ENCODE measurements around the gene ACP2. TPM values are rescaled to one million over a fixed set of nuclear protein-coding genes. Genes with fewer than 3 reads are reported as not detected.

The ACP2 gene
- total RNA-seq, 2 experiments from 2014 or later: 16.8 to 17.2 TPM

DNA sequence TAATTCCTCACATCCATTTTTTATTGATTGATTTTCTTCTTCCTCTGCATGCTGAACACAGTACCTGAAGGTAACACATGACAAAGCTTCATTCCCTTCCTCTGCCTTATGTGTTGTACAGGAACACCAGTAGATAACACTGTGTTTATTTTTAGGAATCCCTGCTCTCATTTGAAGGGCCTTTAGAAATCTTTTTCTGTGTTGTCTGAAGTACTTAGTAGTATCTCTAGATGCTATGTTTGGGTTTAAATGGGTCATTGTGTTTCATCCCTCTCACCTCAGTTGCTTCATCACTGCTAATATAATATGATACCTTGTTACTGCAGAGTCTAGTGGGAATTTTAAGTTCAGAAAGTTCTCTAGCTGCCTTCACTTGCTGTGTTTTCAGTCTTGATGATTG, 31.5 kb upstream of the ACP2 start:
- Histone ChIP-seq H3K4me3 (ENCODE audit: low read length) (no peak overlapping the region), H3K4me1 (ENCODE audit: insufficient read depth, low read length) (no peaks in the 10 kb centered on the region), H3K27me3 (ENCODE audit: control insufficient read depth in 1 of 2, insufficient read depth in 2 of 2, low read length in 2 of 2) (no peaks in the 10 kb centered on the region), H3K9me3 (ENCODE audit: control insufficient read depth in 1 of 2, insufficient read depth in 1 of 2, low read length in 2 of 2) (no peaks in the 10 kb centered on the region), H3K36me3 (ENCODE audit: insufficient read depth, low read length) (peaks cover 93% of the 10 kb centered on the region), H3K27ac (ENCODE audit: low read depth in 1 of 2, low read length in 2 of 2) (no peak overlapping the region)
- Mint-ChIP-seq H3K4me3 (no peak overlapping the region), H3K4me1 (ENCODE audit: low read depth) (peaks cover 4% of the 10 kb centered on the region), H3K36me3 (ENCODE audit: low read depth) (peaks cover 97% of the 10 kb centered on the region), H3K27ac (no peak overlapping the region), H3K27me3 (no peaks in the 10 kb centered on the region), H3K9me3 (no peaks in the 10 kb centered on the region)
- no peak for ATAC-seq (ENCODE audit: poor library complexity)
- no peak for DNase-seq
- intact Hi-C loops (cut with DNase I, micrococcal nuclease): no loop called here
- CTCF ChIA-PET: no interaction called here
- POLR2A ChIA-PET: no interaction called here
- TF ChIP-seq, protein P1, sequence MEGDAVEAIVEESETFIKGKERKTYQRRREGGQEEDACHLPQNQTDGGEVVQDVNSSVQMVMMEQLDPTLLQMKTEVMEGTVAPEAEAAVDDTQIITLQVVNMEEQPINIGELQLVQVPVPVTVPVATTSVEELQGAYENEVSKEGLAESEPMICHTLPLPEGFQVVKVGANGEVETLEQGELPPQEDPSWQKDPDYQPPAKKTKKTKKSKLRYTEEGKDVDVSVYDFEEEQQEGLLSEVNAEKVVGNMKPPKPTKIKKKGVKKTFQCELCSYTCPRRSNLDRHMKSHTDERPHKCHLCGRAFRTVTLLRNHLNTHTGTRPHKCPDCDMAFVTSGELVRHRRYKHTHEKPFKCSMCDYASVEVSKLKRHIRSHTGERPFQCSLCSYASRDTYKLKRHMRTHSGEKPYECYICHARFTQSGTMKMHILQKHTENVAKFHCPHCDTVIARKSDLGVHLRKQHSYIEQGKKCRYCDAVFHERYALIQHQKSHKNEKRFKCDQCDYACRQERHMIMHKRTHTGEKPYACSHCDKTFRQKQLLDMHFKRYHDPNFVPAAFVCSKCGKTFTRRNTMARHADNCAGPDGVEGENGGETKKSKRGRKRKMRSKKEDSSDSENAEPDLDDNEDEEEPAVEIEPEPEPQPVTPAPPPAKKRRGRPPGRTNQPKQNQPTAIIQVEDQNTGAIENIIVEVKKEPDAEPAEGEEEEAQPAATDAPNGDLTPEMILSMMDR (IDR thresholded peaks at IDR 0.05): no peak

DNA sequence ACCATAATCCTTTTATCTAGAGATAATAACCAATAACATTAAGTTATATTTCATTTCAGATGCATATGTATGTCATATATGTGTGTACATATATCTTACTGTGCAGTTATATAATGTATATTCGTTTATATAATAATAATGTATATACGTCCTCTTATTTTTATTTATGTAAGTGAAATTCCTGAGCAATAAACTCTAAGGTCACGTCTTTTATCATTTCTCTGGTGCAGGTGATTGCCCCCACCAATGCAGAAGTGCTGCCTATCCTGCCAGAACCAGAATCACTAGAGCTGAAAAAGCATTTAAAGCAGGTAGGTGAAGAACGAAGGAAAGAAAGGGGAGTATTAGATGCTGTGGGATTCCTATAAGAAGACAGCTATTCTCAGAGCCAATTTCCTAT, 30.2 kb upstream of the ACP2 start:
- ATAC-seq (ENCODE audit: poor library complexity): no peak
- Histone ChIP-seq H3K36me3 (ENCODE audit: insufficient read depth, low read length) (peaks cover 93% of the 10 kb centered on the region), H3K27me3 (ENCODE audit: control insufficient read depth in 1 of 2, insufficient read depth in 2 of 2, low read length in 2 of 2) (no peaks in the 10 kb centered on the region), H3K27ac (ENCODE audit: low read depth in 1 of 2, low read length in 2 of 2) (no peak overlapping the region), H3K4me1 (ENCODE audit: insufficient read depth, low read length) (no peaks in the 10 kb centered on the region), H3K9me3 (ENCODE audit: control insufficient read depth in 1 of 2, insufficient read depth in 1 of 2, low read length in 2 of 2) (no peaks in the 10 kb centered on the region), H3K4me3 (ENCODE audit: low read length) (no peak overlapping the region)
- H3K36me3 Mint-ChIP-seq (ENCODE audit: low read depth): peaks cover 97% of the 10 kb centered on the region
- H3K4me3 Mint-ChIP-seq: no peak overlapping the region
- no peaks in the 10 kb centered on the region for H3K27me3 Mint-ChIP-seq
- H3K4me1 Mint-ChIP-seq (ENCODE audit: low read depth): peaks cover 13% of the 10 kb centered on the region
- TF ChIP-seq, protein P1 (IDR thresholded peaks at IDR 0.05): no peak
- H3K27ac Mint-ChIP-seq: no peak overlapping the region
- no peaks in the 10 kb centered on the region for H3K9me3 Mint-ChIP-seq
- intact Hi-C loops (cut with DNase I, micrococcal nuclease): loop anchor here in 1 of 2 experiments (10.0 kb wide), 2 partner anchors 296 to 574 kb away; partner anchors contain the start of genes ARHGAP1, KBTBD4, NDUFS3 and ZNF408
- ChIA-PET CTCF (no interaction called here), POLR2A (no interaction called here)
- DNase-seq: no peak

DNA sequence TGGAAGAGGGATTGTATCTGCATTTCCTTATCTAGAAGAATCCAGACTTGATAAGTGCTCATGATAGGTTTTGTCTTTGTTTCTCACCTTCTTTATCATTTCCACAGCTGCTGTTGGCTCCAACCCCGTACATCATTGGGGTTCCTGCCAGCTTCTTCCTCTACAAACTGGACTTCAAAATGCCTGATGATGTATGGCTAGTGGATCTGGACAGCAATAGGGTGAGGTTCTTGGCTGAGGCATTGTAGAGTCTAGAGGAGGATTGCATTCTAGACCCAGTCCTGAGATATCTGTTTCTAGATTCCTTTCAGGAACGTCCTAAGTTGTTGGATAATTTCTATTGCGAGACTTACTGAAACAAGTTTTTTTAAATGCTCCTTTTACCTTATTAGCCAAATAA, 29.4 kb upstream of the ACP2 start:
- Histone ChIP-seq H3K36me3 (ENCODE audit: insufficient read depth, low read length) (peaks cover 90% of the 10 kb centered on the region), H3K27me3 (ENCODE audit: control insufficient read depth in 1 of 2, insufficient read depth in 2 of 2, low read length in 2 of 2) (no peaks in the 10 kb centered on the region), H3K4me3 (ENCODE audit: low read length) (no peak overlapping the region), H3K4me1 (ENCODE audit: insufficient read depth, low read length) (no peaks in the 10 kb centered on the region), H3K9me3 (ENCODE audit: control insufficient read depth in 1 of 2, insufficient read depth in 1 of 2, low read length in 2 of 2) (no peaks in the 10 kb centered on the region), H3K27ac (ENCODE audit: low read depth in 1 of 2, low read length in 2 of 2) (no peak overlapping the region)
- Mint-ChIP-seq H3K36me3 (ENCODE audit: low read depth) (peaks cover 93% of the 10 kb centered on the region), H3K27me3 (no peaks in the 10 kb centered on the region), H3K4me1 (ENCODE audit: low read depth) (peaks cover 18% of the 10 kb centered on the region), H3K9me3 (no peaks in the 10 kb centered on the region), H3K27ac (no peak overlapping the region), H3K4me3 (no peak overlapping the region)
- intact Hi-C loops (cut with DNase I, micrococcal nuclease): loop anchor here in 1 of 2 experiments (10.0 kb wide), 2 partner anchors 297 to 573 kb away; partner anchors contain the start of genes ARHGAP1, KBTBD4, NDUFS3 and ZNF408
- POLR2A ChIA-PET: no interaction called here
- TF ChIP-seq, protein P1 (IDR thresholded peaks at IDR 0.05): no peak
- no peak for DNase-seq
- CTCF ChIA-PET: no interaction called here
- ATAC-seq (ENCODE audit: poor library complexity): no peak
